Parathyroid adenoma (tissue), 2 donors: ENCODE results near the gene GRB14.

Source experiments
- H2AFZ ChIP-seq: fragments of 300-600 bp; sonication (generic); one replicate; pipeline ENCODE4 v1.7.0; 2017; ENCODE audit warnings: antibody characterized with exemption, mild to moderate bottlenecking
- H3K27ac ChIP-seq: fragments of 300-600 bp; sonication (generic); one replicate; pipeline ENCODE4 v1.7.0; 2017
- H3K27me3 ChIP-seq: fragments of 300-600 bp; sonication (generic); one replicate; pipeline ENCODE4 v1.7.0; 2017; ENCODE audit warnings: low read length; ENCODE audit not compliant: control insufficient read depth, insufficient read depth
- H3K36me3 ChIP-seq: fragments of 300-600 bp; sonication (generic); one replicate; pipeline ENCODE4 v1.7.0; 2017; ENCODE audit warnings: low read length; ENCODE audit not compliant: control insufficient read depth, insufficient read depth
- H3K4me1 ChIP-seq: fragments of 300-600 bp; sonication (generic); one replicate; pipeline ENCODE4 v1.7.0; 2017; ENCODE audit warnings: control low read depth
- H3K4me2 ChIP-seq: fragments of 300-600 bp; sonication (generic); one replicate; pipeline ENCODE4 v1.7.0; 2017; ENCODE audit warnings: low read length
- H3K4me3 ChIP-seq: fragments of 300-600 bp; sonication (generic); one replicate; pipeline ENCODE4 v1.7.0; 2017; ENCODE audit warnings: low read depth, low read length
- H3K79me2 ChIP-seq: fragments of 300-600 bp; sonication (generic); one replicate; pipeline ENCODE4 v1.7.0; 2017; ENCODE audit warnings: control low read depth
- H3K9ac ChIP-seq: fragments of 300-600 bp; sonication (generic); one replicate; pipeline ENCODE4 v1.7.0; 2017; ENCODE audit warnings: mild to moderate bottlenecking
- H3K9me3 ChIP-seq: fragments of 300-600 bp; sonication (generic); one replicate; pipeline ENCODE4 v1.7.0; 2017; ENCODE audit warnings: low read length; ENCODE audit not compliant: control insufficient read depth
- TF ChIP-seq, protein P1 (sequence below): fragments of 300-600 bp; sonication (generic); IDR thresholded peaks from one replicate; pipeline ENCODE4 v1.7.0; 2017; ENCODE audit warnings: antibody characterized with exemption, mild to moderate bottlenecking
- donor health status: primary hyperparathyroidism.

Gene GRB14

GRCh38 chr2:164567335-164567989 lies 53.8 kb downstream of the GRB14 start:
- Histone ChIP-seq H3K4me2 (no peak overlapping the region), H3K27me3 (no peaks in the 10 kb centered on the region), H3K4me1 (no peaks in the 10 kb centered on the region), H2AFZ (no peak overlapping the region), H3K9ac (no peak overlapping the region), H3K9me3 (no peaks in the 10 kb centered on the region), H3K4me3 (no peak overlapping the region), H3K79me2 (no peaks in the 10 kb centered on the region), H3K27ac (no peak overlapping the region), H3K36me3 (no peaks in the 10 kb centered on the region)
- TF ChIP-seq, protein P1, sequence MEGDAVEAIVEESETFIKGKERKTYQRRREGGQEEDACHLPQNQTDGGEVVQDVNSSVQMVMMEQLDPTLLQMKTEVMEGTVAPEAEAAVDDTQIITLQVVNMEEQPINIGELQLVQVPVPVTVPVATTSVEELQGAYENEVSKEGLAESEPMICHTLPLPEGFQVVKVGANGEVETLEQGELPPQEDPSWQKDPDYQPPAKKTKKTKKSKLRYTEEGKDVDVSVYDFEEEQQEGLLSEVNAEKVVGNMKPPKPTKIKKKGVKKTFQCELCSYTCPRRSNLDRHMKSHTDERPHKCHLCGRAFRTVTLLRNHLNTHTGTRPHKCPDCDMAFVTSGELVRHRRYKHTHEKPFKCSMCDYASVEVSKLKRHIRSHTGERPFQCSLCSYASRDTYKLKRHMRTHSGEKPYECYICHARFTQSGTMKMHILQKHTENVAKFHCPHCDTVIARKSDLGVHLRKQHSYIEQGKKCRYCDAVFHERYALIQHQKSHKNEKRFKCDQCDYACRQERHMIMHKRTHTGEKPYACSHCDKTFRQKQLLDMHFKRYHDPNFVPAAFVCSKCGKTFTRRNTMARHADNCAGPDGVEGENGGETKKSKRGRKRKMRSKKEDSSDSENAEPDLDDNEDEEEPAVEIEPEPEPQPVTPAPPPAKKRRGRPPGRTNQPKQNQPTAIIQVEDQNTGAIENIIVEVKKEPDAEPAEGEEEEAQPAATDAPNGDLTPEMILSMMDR = no peak

DNA sequence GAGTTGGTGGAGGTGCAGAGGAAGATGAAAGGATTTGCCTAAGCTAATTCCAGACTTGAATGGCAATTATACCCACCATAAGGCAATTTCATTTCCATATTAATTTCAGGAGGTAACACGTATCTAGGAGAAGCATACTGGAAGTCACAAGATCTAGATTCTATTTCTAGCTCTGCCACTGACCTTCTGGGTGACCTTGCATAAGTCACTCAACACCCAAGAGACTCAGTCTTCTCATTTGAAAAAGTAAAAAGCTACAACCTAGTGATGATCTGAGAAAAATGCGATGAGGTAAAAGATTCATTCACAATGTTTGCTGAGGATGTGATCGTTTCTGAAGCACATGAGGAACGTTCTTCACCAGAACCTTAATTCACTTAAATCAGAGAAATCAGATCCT lies 55.9 kb downstream of the GRB14 start:
- TF ChIP-seq, protein P1 = no peak
- Histone ChIP-seq H3K79me2 (no peaks in the 10 kb centered on the region), H3K4me3 (no peak overlapping the region), H3K4me1 (no peaks in the 10 kb centered on the region), H3K9me3 (no peaks in the 10 kb centered on the region), H3K9ac (no peak overlapping the region), H3K36me3 (no peaks in the 10 kb centered on the region), H3K27ac (no peak overlapping the region), H3K27me3 (no peaks in the 10 kb centered on the region), H2AFZ (no peak overlapping the region), H3K4me2 (no peak overlapping the region)

- TF ChIP-seq, protein P1 = no peak
- Histone ChIP-seq H3K79me2 (no peaks in the 10 kb centered on the region), H3K9me3 (no peaks in the 10 kb centered on the region), H3K27ac (no peak overlapping the region), H3K4me1 (no peaks in the 10 kb centered on the region), H3K4me2 (no peak overlapping the region), H3K36me3 (no peaks in the 10 kb centered on the region), H3K9ac (no peak overlapping the region), H2AFZ (no peak overlapping the region), H3K27me3 (no peaks in the 10 kb centered on the region), H3K4me3 (no peak overlapping the region)
These were observed 58.6 kb downstream of the GRB14 start for GRCh38 chr2:164562666-164563065.

DNA sequence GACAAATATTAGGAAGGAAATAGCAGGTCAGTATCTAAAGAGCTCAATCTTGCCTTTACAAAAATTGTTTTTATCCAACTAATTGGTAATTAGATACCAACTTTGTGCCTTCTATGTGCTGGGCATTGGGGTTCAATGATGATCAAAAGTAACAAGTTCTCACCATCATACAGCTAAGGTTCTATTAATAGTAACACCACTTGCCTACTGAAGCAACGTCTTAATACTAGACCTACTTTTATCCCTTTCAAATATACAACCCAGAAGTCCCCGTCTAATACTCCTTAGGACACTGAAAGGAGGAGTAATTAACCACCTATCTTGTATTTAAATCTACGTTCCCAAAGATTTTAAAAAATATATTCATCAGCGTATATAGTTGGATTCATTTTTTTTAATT lies 59.3 kb downstream of the GRB14 start:
- TF ChIP-seq, protein P1 = no peak
- Histone ChIP-seq H3K79me2 (no peaks in the 10 kb centered on the region), H3K27me3 (no peaks in the 10 kb centered on the region), H3K4me2 (no peak overlapping the region), H2AFZ (no peak overlapping the region), H3K9ac (no peak overlapping the region), H3K4me1 (no peaks in the 10 kb centered on the region), H3K9me3 (no peaks in the 10 kb centered on the region), H3K36me3 (no peaks in the 10 kb centered on the region), H3K27ac (no peak overlapping the region), H3K4me3 (no peak overlapping the region)

GRCh38 chr2:164561416-164561815 lies 59.9 kb downstream of the GRB14 start:
- no peaks in the 10 kb centered on the region for H3K27me3 ChIP-seq
- no peaks in the 10 kb centered on the region for H3K4me1 ChIP-seq
- H3K4me3 ChIP-seq = no peak overlapping the region
- H3K4me2 ChIP-seq = no peak overlapping the region
- no peaks in the 10 kb centered on the region for H3K36me3 ChIP-seq
- no peaks in the 10 kb centered on the region for H3K9me3 ChIP-seq
- H2AFZ ChIP-seq = no peak overlapping the region
- H3K9ac ChIP-seq = no peak overlapping the region
- no peaks in the 10 kb centered on the region for H3K79me2 ChIP-seq
- TF ChIP-seq, protein P1 = no peak
- no peak overlapping the region for H3K27ac ChIP-seq
